Activated naive CD4-positive, alpha-beta T cell treated with anti-CD3 and anti-CD28 coated beads, Interleukin-2, amount 10 ng/mL, durations not matched to agents 7 days and 5 days (primary cell): Measurements from ENCODE around the gene SH3PXD2A.
A peak's percentile ranks its signal among the peaks of the same experiment; 100 is the strongest.

Source experiments
- CTCF ChIA-PET: fragments of 350-600 bp; sonication (Branson Sonifier 250); formaldehyde crosslinking; loops from one replicate; lab custom pipeline; 2021; ENCODE audit warnings: antibody characterized with exemption; lab: Charles Lee
- DNase-seq: peaks from one replicate; pipeline ENCODE4 v3.0.0-alpha.2; 2020
- H3K27ac Mint-ChIP-seq: one replicate; pipeline ENCODE4 v1.8.0; 2021; ENCODE audit warnings: mild to moderate bottlenecking, moderate library complexity, mixed read lengths
- H3K27me3 Mint-ChIP-seq: one replicate; pipeline ENCODE4 v1.8.0; 2021; ENCODE audit warnings: mild to moderate bottlenecking, mixed read lengths
- H3K36me3 Mint-ChIP-seq: one replicate; pipeline ENCODE4 v1.8.0; 2021; ENCODE audit warnings: mixed read lengths
- H3K4me1 Mint-ChIP-seq: one replicate; pipeline ENCODE4 v1.8.0; 2021; ENCODE audit warnings: mixed read lengths
- H3K4me3 Mint-ChIP-seq: one replicate; pipeline ENCODE4 v1.8.0; 2021; ENCODE audit warnings: mild to moderate bottlenecking, moderate library complexity, mixed read lengths
- H3K9me3 Mint-ChIP-seq: one replicate; pipeline ENCODE4 v1.8.0; 2021; ENCODE audit warnings: mixed read lengths

Gene SH3PXD2A

GRCh38 chr10:103657061-103657591 lies 198.2 kb downstream of the SH3PXD2A start:
- DNase-seq = no peak
- CTCF ChIA-PET = no interaction called here
- Mint-ChIP-seq H3K27me3 (no peaks in the 10 kb centered on the region), H3K9me3 (peaks cover 13% of the 10 kb centered on the region), H3K36me3 (peaks cover 38% of the 10 kb centered on the region), H3K4me1 (peaks cover 31% of the 10 kb centered on the region), H3K27ac (no peak overlapping the region), H3K4me3 (no peak overlapping the region)

- peak overlapping the region; percentile 14 for H3K27ac Mint-ChIP-seq
- CTCF ChIA-PET = no interaction called here
- peaks cover 36% of the 10 kb centered on the region for H3K36me3 Mint-ChIP-seq
- peaks cover 13% of the 10 kb centered on the region for H3K9me3 Mint-ChIP-seq
- DNase-seq = no peak
- no peaks in the 10 kb centered on the region for H3K27me3 Mint-ChIP-seq
- peaks cover 33% of the 10 kb centered on the region for H3K4me1 Mint-ChIP-seq
- H3K4me3 Mint-ChIP-seq = no peak overlapping the region
These were observed 200.5 kb downstream of the SH3PXD2A start for GRCh38 chr10:103654925-103655324.

GRCh38 chr10:103653581-103654037 lies 201.8 kb downstream of the SH3PXD2A start:
- H3K4me1 Mint-ChIP-seq = peaks cover 21% of the 10 kb centered on the region
- no peaks in the 10 kb centered on the region for H3K27me3 Mint-ChIP-seq
- DNase-seq = no peak
- CTCF ChIA-PET = interaction anchor here (1.0 kb wide), 1 partner anchor 33 kb away, joined by 3 read pairs; no protein-coding TSS in a partner anchor
- H3K27ac Mint-ChIP-seq = peak overlapping the region; percentile 44
- no peak overlapping the region for H3K4me3 Mint-ChIP-seq
- H3K9me3 Mint-ChIP-seq = peaks cover 13% of the 10 kb centered on the region
- H3K36me3 Mint-ChIP-seq = peaks cover 29% of the 10 kb centered on the region

GRCh38 chr10:103652599-103653281 lies 202.6 kb downstream of the SH3PXD2A start:
- Mint-ChIP-seq H3K4me3 (no peak overlapping the region), H3K27me3 (no peaks in the 10 kb centered on the region), H3K4me1 (peaks cover 18% of the 10 kb centered on the region), H3K9me3 (peaks cover 11% of the 10 kb centered on the region), H3K36me3 (peaks cover 22% of the 10 kb centered on the region), H3K27ac (peak overlapping the region; percentile 90)
- CTCF ChIA-PET = interaction anchor here (1.0 kb wide), 1 partner anchor 34 kb away, joined by 3 read pairs; no protein-coding TSS in a partner anchor
- DNase-seq = peak; percentile 64

GRCh38 chr10:103651783-103652476 lies 203.4 kb downstream of the SH3PXD2A start:
- peaks cover 13% of the 10 kb centered on the region for H3K36me3 Mint-ChIP-seq
- H3K4me3 Mint-ChIP-seq = no peak overlapping the region
- peaks cover 3% of the 10 kb centered on the region for H3K9me3 Mint-ChIP-seq
- peaks cover 18% of the 10 kb centered on the region for H3K4me1 Mint-ChIP-seq
- CTCF ChIA-PET = interaction anchor here (0.7 kb wide), 1 partner anchor 35 kb away, joined by 3 read pairs; no protein-coding TSS in a partner anchor
- no peaks in the 10 kb centered on the region for H3K27me3 Mint-ChIP-seq
- no peak for DNase-seq
- H3K27ac Mint-ChIP-seq = peak overlapping the region; percentile 90

- Mint-ChIP-seq H3K9me3 (no peaks in the 10 kb centered on the region), H3K4me3 (no peak overlapping the region), H3K27me3 (no peaks in the 10 kb centered on the region), H3K4me1 (peaks cover 18% of the 10 kb centered on the region), H3K36me3 (peaks cover 10% of the 10 kb centered on the region), H3K27ac (no peak overlapping the region)
- CTCF ChIA-PET = interaction anchor here (0.7 kb wide), 1 partner anchor 35 kb away, joined by 3 read pairs; no protein-coding TSS in a partner anchor
- no peak for DNase-seq
These were observed 204.0 kb downstream of the SH3PXD2A start for GRCh38 chr10:103651333-103651732.

GRCh38 chr10:103649654-103650423 lies 205.5 kb downstream of the SH3PXD2A start:
- H3K4me3 Mint-ChIP-seq = no peak overlapping the region
- H3K9me3 Mint-ChIP-seq = no peaks in the 10 kb centered on the region
- H3K36me3 Mint-ChIP-seq = peaks cover 4% of the 10 kb centered on the region
- H3K4me1 Mint-ChIP-seq = peaks cover 18% of the 10 kb centered on the region
- CTCF ChIA-PET = interaction anchor here (0.7 to 1.0 kb wide), 2 partner anchors 36 to 40 kb away, joined by 3 read pairs; no protein-coding TSS in a partner anchor
- H3K27ac Mint-ChIP-seq = no peak overlapping the region
- no peaks in the 10 kb centered on the region for H3K27me3 Mint-ChIP-seq
- no peak for DNase-seq

GRCh38 chr10:103648636-103649532 lies 206.5 kb downstream of the SH3PXD2A start:
- no peak for DNase-seq
- Mint-ChIP-seq H3K27ac (no peak overlapping the region), H3K4me3 (no peak overlapping the region), H3K4me1 (peaks cover 16% of the 10 kb centered on the region), H3K9me3 (no peaks in the 10 kb centered on the region), H3K36me3 (peaks cover 2% of the 10 kb centered on the region), H3K27me3 (no peaks in the 10 kb centered on the region)
- CTCF ChIA-PET = interaction anchor here (1.0 kb wide), 1 partner anchor 41 kb away, joined by 3 read pairs; no protein-coding TSS in a partner anchor

- Mint-ChIP-seq H3K27ac (no peak overlapping the region), H3K4me1 (peaks cover 14% of the 10 kb centered on the region), H3K27me3 (no peaks in the 10 kb centered on the region), H3K9me3 (no peaks in the 10 kb centered on the region), H3K4me3 (no peak overlapping the region), H3K36me3 (peaks cover 1% of the 10 kb centered on the region)
- DNase-seq = no peak
- CTCF ChIA-PET = no interaction called here
These were observed 207.1 kb downstream of the SH3PXD2A start for GRCh38 chr10:103648251-103648635.

- no peaks in the 10 kb centered on the region for H3K36me3 Mint-ChIP-seq
- no peaks in the 10 kb centered on the region for H3K9me3 Mint-ChIP-seq
- H3K4me1 Mint-ChIP-seq = peaks cover 3% of the 10 kb centered on the region
- DNase-seq = no peak
- H3K27me3 Mint-ChIP-seq = no peaks in the 10 kb centered on the region
- CTCF ChIA-PET = interaction anchor here (1.0 to 1.7 kb wide), 2 partner anchors 40 to 53 kb away, joined by 3 to 4 read pairs; no protein-coding TSS in a partner anchor
- H3K27ac Mint-ChIP-seq = no peak overlapping the region
- H3K4me3 Mint-ChIP-seq = no peak overlapping the region
These were observed 209.1 kb downstream of the SH3PXD2A start for GRCh38 chr10:103646304-103646703.

- H3K27me3 Mint-ChIP-seq = no peaks in the 10 kb centered on the region
These were observed 210.0 kb downstream of the SH3PXD2A start for GRCh38 chr10:103645141-103646054.

GRCh38 chr10:103643381-103643780 lies 212.0 kb downstream of the SH3PXD2A start:
- DNase-seq = no peak
- H3K9me3 Mint-ChIP-seq = no peaks in the 10 kb centered on the region
- H3K4me3 Mint-ChIP-seq = no peak overlapping the region
- no peaks in the 10 kb centered on the region for H3K36me3 Mint-ChIP-seq
- CTCF ChIA-PET = interaction anchor here (1.0 kb wide), 1 partner anchor 17 kb away, joined by 3 read pairs; no protein-coding TSS in a partner anchor
- no peaks in the 10 kb centered on the region for H3K4me1 Mint-ChIP-seq
- H3K27ac Mint-ChIP-seq = no peak overlapping the region
- no peaks in the 10 kb centered on the region for H3K27me3 Mint-ChIP-seq

More at GRCh38 chr10:103645141-103646054, 210.0 kb downstream of the SH3PXD2A start:
- H3K9me3 Mint-ChIP-seq = no peaks in the 10 kb centered on the region
- H3K4me3 Mint-ChIP-seq = no peak overlapping the region
- CTCF ChIA-PET = no interaction called here
- no peaks in the 10 kb centered on the region for H3K4me1 Mint-ChIP-seq
- DNase-seq = no peak
- H3K27ac Mint-ChIP-seq = no peak overlapping the region
- H3K36me3 Mint-ChIP-seq = no peaks in the 10 kb centered on the region
